ENCODE measurements around the gene PTPRM. TPM values are rescaled to one million over a fixed set of nuclear protein-coding genes. Genes with fewer than 3 reads are reported as not detected.

Gene PTPRM
- total and polyA plus RNA-seq, 2 of the 8 experiments (the other 6 are each of a cell fraction or from before 2014, with no cell fraction given), result 4.1 to 7.0 TPM

- TF ChIP-seq BCL11A (IDR thresholded peaks at IDR 0.05; ENCODE audit: low read depth in 2 of 2, low read length in 2 of 2) (no peak), CHD2 (IDR thresholded peaks at IDR 0.05; ENCODE audit: low read length) (no peak), SIN3A (conservative IDR thresholded peaks at IDR 0.05 in 1 of 2, IDR thresholded peaks at IDR 0.05 in 1 of 2; ENCODE audit: low read depth in 1 of 2, low read length in 2 of 2) (no peak), SRF (IDR thresholded peaks at IDR 0.05; ENCODE audit: low read depth, low read length) (no peak), SAP30 (IDR thresholded peaks at IDR 0.05; ENCODE audit: insufficient read depth, insufficient replicate concordance, low read length) (no peak), TBP (IDR thresholded peaks at IDR 0.05; ENCODE audit: low read depth, low read length) (no peak)
Measured at GRCh38 chr18:7817575-7818230, 250.6 kb downstream of the PTPRM start (continued).
